Activated naive CD4-positive, alpha-beta T cell treated with anti-CD3 and anti-CD28 coated beads for 36 hours (primary cell): Measurements from ENCODE around the gene OTUD6A. TPM values are rescaled to one million over a fixed set of nuclear protein-coding genes. Genes with fewer than 3 reads are reported as not detected.
A peak's percentile ranks its signal among the peaks of the same experiment; 100 is the strongest.
"Not testable (repeated sequence)": the region's sequence is repeated elsewhere in the genome, so short reads cannot be mapped to it uniquely, and the experiment has no call there.

Experiments used
- CTCF ChIA-PET: fragments of 350-600 bp; sonication (Branson Sonifier 250); formaldehyde crosslinking; loops from one replicate; lab custom pipeline; 2021; ENCODE audit warnings: antibody characterized with exemption; lab: Charles Lee
- DNase-seq: peaks from one replicate; pipeline ENCODE4 v3.0.0-alpha.2; 2020
- H3K27ac Mint-ChIP-seq: one replicate; pipeline ENCODE4 v1.8.0; 2021; ENCODE audit warnings: mild to moderate bottlenecking, mixed read lengths
- H3K27me3 Mint-ChIP-seq: one replicate; pipeline ENCODE4 v1.8.0; 2021; ENCODE audit warnings: low read depth, mixed read lengths
- H3K36me3 Mint-ChIP-seq: one replicate; pipeline ENCODE4 v1.8.0; 2021; ENCODE audit warnings: low read depth, mixed read lengths
- H3K4me1 Mint-ChIP-seq: one replicate; pipeline ENCODE4 v1.8.0; 2021; ENCODE audit warnings: low read depth, mixed read lengths
- H3K4me3 Mint-ChIP-seq: one replicate; pipeline ENCODE4 v1.8.0; 2021; ENCODE audit warnings: mild to moderate bottlenecking, moderate library complexity, mixed read lengths
- H3K9me3 Mint-ChIP-seq: one replicate; pipeline ENCODE4 v1.8.0; 2021; ENCODE audit warnings: mixed read lengths
- intact Hi-C: fragments of 100-400 bp; cut with micrococcal nuclease; formaldehyde crosslinking; loops from one replicate; pipeline ENCODE4 v1.15.1; 2023
- microRNA-seq: library from miRNA; unstranded; fragments of <30 nt; microRNA quantifications from one replicate; pipeline ENCODE4 v1.2.0, GENCODE V29; 2022; ENCODE audit warnings: borderline microRNAs expressed, borderline replicate concordance
- total RNA-seq, 2 experiments: library from RNA; stranded (reverse); gene quantifications; one replicate each; pipeline ENCODE4 v1.2.3, GENCODE V29; 2021

The OTUD6A gene
- total RNA-seq, 2 experiments from 2014 or later = not detected

DNA sequence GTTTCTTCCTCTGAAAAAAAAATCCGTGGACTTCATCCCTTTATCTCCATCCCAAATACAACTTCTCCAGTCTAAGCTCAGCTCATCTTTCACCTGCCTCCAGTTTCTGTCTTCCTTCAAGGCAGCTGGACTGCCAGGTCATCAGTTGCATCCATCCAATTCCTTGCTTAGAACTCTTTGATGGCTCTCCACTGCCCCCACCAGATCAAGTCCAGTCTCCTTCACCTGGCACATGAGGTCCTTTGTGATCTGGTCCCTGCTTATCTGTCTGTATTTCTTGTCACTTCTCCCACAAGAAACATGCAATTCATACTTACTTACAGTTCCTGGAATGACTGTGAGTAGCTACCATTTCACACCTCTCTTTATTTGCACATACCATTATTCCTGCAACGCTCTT is 33.8 kb downstream of the OTUD6A start:
- Mint-ChIP-seq H3K9me3 (peaks cover 2% of the 10 kb centered on the region), H3K4me1 (no peaks in the 10 kb centered on the region), H3K36me3 (no peaks in the 10 kb centered on the region), H3K27ac (no peak overlapping the region), H3K4me3 (no peak overlapping the region), H3K27me3 (peaks cover 5% of the 10 kb centered on the region)
- intact Hi-C loops = loop anchor here (2.0 to 10.0 kb wide), 4 partner anchors 63 to 603 kb away; partner anchors contain the start of gene EDA
- CTCF ChIA-PET = interaction anchor here (0.9 to 3.1 kb wide), 10 partner anchors 9 to 603 kb away, joined by 3 to 26 read pairs (median 8); no protein-coding TSS in a partner anchor
- peak; percentile 5 for DNase-seq

DNA sequence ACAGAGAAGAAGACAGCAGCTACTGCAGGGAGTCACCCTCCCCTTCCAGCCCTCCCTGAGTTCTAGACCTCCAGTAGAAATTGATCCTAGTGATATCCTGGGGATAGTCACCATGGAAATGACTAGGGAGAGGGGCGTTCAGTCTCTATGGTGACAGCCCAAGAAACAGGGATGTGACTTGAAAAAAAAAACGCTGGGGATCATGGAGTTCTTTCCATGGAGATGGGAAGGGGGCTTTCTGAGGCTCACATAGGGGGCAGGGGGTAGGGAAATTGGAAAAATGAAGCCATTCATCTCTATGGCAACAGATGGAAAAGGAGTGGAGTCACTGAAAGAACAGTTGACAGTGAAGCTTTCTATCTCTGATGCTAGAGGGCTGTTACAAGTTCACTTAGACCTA is 43.0 kb downstream of the OTUD6A start:
- DNase-seq = no peak
- H3K4me3 Mint-ChIP-seq = no peak overlapping the region
- no peaks in the 10 kb centered on the region for H3K9me3 Mint-ChIP-seq
- H3K4me1 Mint-ChIP-seq = no peaks in the 10 kb centered on the region
- H3K36me3 Mint-ChIP-seq = no peaks in the 10 kb centered on the region
- no peaks in the 10 kb centered on the region for H3K27me3 Mint-ChIP-seq
- H3K27ac Mint-ChIP-seq = no peak overlapping the region
- intact Hi-C loops = no loop called here
- CTCF ChIA-PET = interaction anchor here (1.8 kb wide), 1 partner anchor 8 kb away, joined by 8 read pairs; no protein-coding TSS in a partner anchor

DNA sequence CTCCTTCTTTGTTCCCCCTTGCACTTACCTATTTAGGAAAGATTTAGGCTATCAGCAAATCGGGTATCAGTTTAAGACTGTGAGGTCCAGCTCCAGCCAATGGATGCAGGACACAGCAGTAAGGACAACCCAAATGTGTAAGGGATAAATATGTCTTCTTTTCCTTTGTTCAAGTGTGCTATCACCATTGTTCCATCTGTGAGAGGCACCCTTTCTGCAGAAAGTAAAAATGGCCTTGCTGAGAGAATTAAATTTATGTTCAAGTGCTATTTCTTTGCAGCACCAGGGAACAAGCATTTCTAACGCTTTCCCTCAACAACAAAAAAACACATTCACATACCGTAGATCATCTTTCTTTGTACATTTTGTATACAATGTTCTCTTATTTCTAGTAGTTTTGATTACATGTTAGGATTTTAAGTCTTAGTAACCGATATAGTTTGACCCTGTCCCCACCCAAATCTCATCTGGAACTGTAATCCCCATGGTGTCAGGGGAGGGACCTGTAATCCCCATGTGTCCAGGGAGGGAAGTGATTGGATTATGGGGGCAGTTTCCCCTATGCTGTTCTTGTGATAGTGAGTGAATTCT is 49.3 kb downstream of the OTUD6A start:
- H3K36me3 Mint-ChIP-seq, H3K27ac Mint-ChIP-seq, H3K4me1 Mint-ChIP-seq, CTCF ChIA-PET, DNase-seq, intact Hi-C loops, H3K27me3 Mint-ChIP-seq, H3K9me3 Mint-ChIP-seq, H3K4me3 Mint-ChIP-seq: not testable (repeated sequence)

Small RNAs within 50 kb of the gene (microRNA-seq; reads per million reads assigned to microRNA genes)
- 7.1 reads per million, percentile 11 among the genes with 10 or more reads in this experiment for gene MIR676

Other genes with a start within 250 kb of the OTUD6A start
- not detected for gene AWAT2, start 12.5 kb upstream of the OTUD6A start, total RNA-seq
- gene IGBP1, start 71.0 kb downstream of the OTUD6A start, total RNA-seq = 10 to 100 TPM; 48.7 to 50.8 TPM
- gene DGAT2L6, start 115.0 kb downstream of the OTUD6A start, total RNA-seq = not detected
- not detected for gene AWAT1, start 172.2 kb downstream of the OTUD6A start, total RNA-seq
- under 1 TPM in 1 of 2 experiments, not detected in 1; 0.22 TPM for gene P2RY4, start 197.7 kb downstream of the OTUD6A start, total RNA-seq
- not detected for gene ARR3, start 205.9 kb downstream of the OTUD6A start, total RNA-seq
- gene RAB41, start 219.7 kb downstream of the OTUD6A start, total RNA-seq = not detected
- gene PDZD11, start 227.5 kb downstream of the OTUD6A start, total RNA-seq = 10 to 100 TPM; 24.5 to 25.9 TPM
- gene KIF4A, start 227.6 kb downstream of the OTUD6A start, total RNA-seq = 10 to 100 TPM; 27.1 to 29.6 TPM